H9 (cell line): ENCODE measurements around the gene CDH4. TPM values are rescaled to one million over a fixed set of nuclear protein-coding genes. Genes with fewer than 3 reads are reported as not detected.

Source experiments
- DNase-seq: peaks from one replicate; pipeline ENCODE4 v3.0.0-alpha.2; 2017
- H2AFZ ChIP-seq: one replicate; pipeline ENCODE4 v1.6.1; 2013; ENCODE audit warnings: mild to moderate bottlenecking, low read length, control low read depth, moderate library complexity
- H2AK5ac ChIP-seq: 2 replicates; pipeline ENCODE4 v1.6.1; 2013; ENCODE audit warnings: low read length, control low read depth, mixed read lengths; ENCODE audit not compliant: insufficient read length
- H2BK120ac ChIP-seq: one replicate; pipeline ENCODE4 v1.6.1; 2013; ENCODE audit warnings: low read depth, mild to moderate bottlenecking, low read length, control low read depth, inconsistent platforms; ENCODE audit not compliant: poor library complexity, severe bottlenecking
- H2BK12ac ChIP-seq: 2 replicates; pipeline ENCODE4 v1.6.1; 2013; ENCODE audit warnings: low read length, control low read depth, mixed read lengths, low read depth; ENCODE audit not compliant: insufficient read length
- H2BK15ac ChIP-seq: 2 replicates; pipeline ENCODE4 v1.6.1; 2013; ENCODE audit warnings: low read depth, low read length, control low read depth
- H2BK20ac ChIP-seq: one replicate; pipeline ENCODE4 v1.6.1; 2013; ENCODE audit warnings: low read depth, mild to moderate bottlenecking, low read length, control low read depth, inconsistent platforms; ENCODE audit not compliant: poor library complexity, severe bottlenecking
- H2BK5ac ChIP-seq: 2 replicates; pipeline ENCODE4 v1.6.1; 2013; ENCODE audit warnings: low read length, control low read depth, mixed read lengths; ENCODE audit not compliant: insufficient read length
- H3K14ac ChIP-seq: 2 replicates; pipeline ENCODE4 v1.6.1; 2013; ENCODE audit warnings: low read length, control low read depth; ENCODE audit not compliant: insufficient read depth
- H3K18ac ChIP-seq: 2 replicates; pipeline ENCODE4 v1.6.1; 2013; ENCODE audit warnings: low read depth, mild to moderate bottlenecking, mixed read lengths, low read length, control low read depth; ENCODE audit not compliant: insufficient read length
- H3K23ac ChIP-seq: 2 replicates; pipeline ENCODE4 v1.6.1; 2013; ENCODE audit warnings: low read length, control low read depth, mixed read lengths, low read depth; ENCODE audit not compliant: insufficient read length
- H3K23me2 ChIP-seq: 2 replicates; pipeline ENCODE4 v1.6.1; 2013; ENCODE audit warnings: low read depth, mild to moderate bottlenecking, mixed read lengths, low read length, control low read depth; ENCODE audit not compliant: insufficient read length, poor library complexity, severe bottlenecking
- H3K27ac ChIP-seq: 2 replicates; pipeline ENCODE4 v1.5.1; 2013; ENCODE audit warnings: low read length, control low read depth, mixed read lengths, low read depth; ENCODE audit not compliant: insufficient read length
- H3K27me3 ChIP-seq: 2 replicates; pipeline ENCODE4 v1.6.1; 2013; ENCODE audit warnings: low read length, control low read depth, inconsistent platforms; ENCODE audit not compliant: insufficient read depth
- H3K4ac ChIP-seq: 2 replicates; pipeline ENCODE4 v1.6.1; 2013; ENCODE audit warnings: low read depth, mild to moderate bottlenecking, control low read depth, inconsistent platforms, low read length, moderate library complexity
- H3K4me1 ChIP-seq: 2 replicates; pipeline ENCODE4 v1.6.1; 2013; ENCODE audit warnings: low read length, control low read depth, inconsistent platforms; ENCODE audit not compliant: insufficient read depth
- H3K4me2 ChIP-seq: 2 replicates; pipeline ENCODE4 v1.6.1; 2013; ENCODE audit warnings: low read length, control low read depth, mixed read lengths; ENCODE audit not compliant: insufficient read length, insufficient read depth
- H3K56ac ChIP-seq: 2 replicates; pipeline ENCODE4 v1.6.1; 2013; ENCODE audit warnings: low read depth, mild to moderate bottlenecking, mixed read lengths, low read length, control low read depth; ENCODE audit not compliant: insufficient read length
- H3K79me1 ChIP-seq: 2 replicates; pipeline ENCODE4 v1.6.1; 2013; ENCODE audit warnings: low read depth, mild to moderate bottlenecking, moderate library complexity, low read length, control low read depth, inconsistent platforms; ENCODE audit not compliant: insufficient read depth, poor library complexity, severe bottlenecking
- H3K79me2 ChIP-seq: 2 replicates; pipeline ENCODE4 v1.6.1; 2013; ENCODE audit warnings: low read length, control low read depth, inconsistent platforms; ENCODE audit not compliant: insufficient read depth
- H3K9ac ChIP-seq: 2 replicates; pipeline ENCODE4 v1.6.1; 2013; ENCODE audit warnings: low read length, control low read depth, mixed read lengths; ENCODE audit not compliant: insufficient read length; ENCODE audit errors: extremely low read depth
- H3K9me3 ChIP-seq: one replicate; pipeline ENCODE4 v1.6.1; 2013; ENCODE audit warnings: low read depth, low read length, inconsistent platforms; ENCODE audit not compliant: control insufficient read depth
- H3T11ph ChIP-seq: one replicate; pipeline ENCODE4 v1.6.1; 2013; ENCODE audit warnings: mild to moderate bottlenecking, low read length, control low read depth, inconsistent platforms
- H4K20me1 ChIP-seq: one replicate; pipeline ENCODE4 v1.6.1; 2013; ENCODE audit not compliant: control insufficient read depth, insufficient read length, insufficient read depth
- H4K5ac ChIP-seq: 2 replicates; pipeline ENCODE4 v1.6.1; 2013; ENCODE audit warnings: low read depth, mild to moderate bottlenecking, mixed read lengths, low read length, control low read depth; ENCODE audit not compliant: insufficient read length
- H4K8ac ChIP-seq: replicated peaks from 2 replicates; pipeline ENCODE4 v1.6.1; 2013; ENCODE audit warnings: low read length, control low read depth, mixed read lengths, low read depth; ENCODE audit not compliant: insufficient read length
- H4K91ac ChIP-seq: 2 replicates; pipeline ENCODE4 v1.6.1; 2013; ENCODE audit warnings: low read depth, mild to moderate bottlenecking, moderate library complexity, mixed read lengths, low read length, control low read depth; ENCODE audit not compliant: insufficient read length
- H3K27ac Mint-ChIP-seq, 3 experiments: 2 replicates in 2 of 3; 3 replicates in 1 of 3; pipeline ENCODE4 v1.8.0; 2020 to 2021; ENCODE audit warnings: mixed read lengths in 3 of 3, mild to moderate bottlenecking in 1 of 3, moderate library complexity in 1 of 3
- H3K27me3 Mint-ChIP-seq: 2 replicates; pipeline ENCODE4 v1.8.0; 2021; ENCODE audit warnings: low read depth, mild to moderate bottlenecking, moderate library complexity, mixed read lengths
- H3K36me3 Mint-ChIP-seq, 3 experiments: 2 replicates in 2 of 3; 3 replicates in 1 of 3; pipeline ENCODE4 v1.8.0; 2020 to 2021; ENCODE audit warnings: low read depth in 3 of 3, mixed read lengths in 3 of 3; ENCODE audit not compliant: insufficient read depth in 1 of 3
- H3K4me1 Mint-ChIP-seq, 2 experiments: 2 replicates each; pipeline ENCODE4 v1.8.0; 2020; ENCODE audit warnings: mixed read lengths in 2 of 2
- H3K4me3 Mint-ChIP-seq, 2 experiments: 2 replicates in 1 of 2; 3 replicates in 1 of 2; pipeline ENCODE4 v1.8.0; 2020 to 2021; ENCODE audit warnings: mild to moderate bottlenecking in 2 of 2, mixed read lengths in 2 of 2, moderate library complexity in 1 of 2
- H3K9me3 Mint-ChIP-seq, 2 experiments: 2 replicates in 1 of 2; 3 replicates in 1 of 2; pipeline ENCODE4 v1.8.0; 2020; ENCODE audit warnings: mild to moderate bottlenecking in 2 of 2, mixed read lengths in 2 of 2, moderate library complexity in 1 of 2
- CTCF ChIP-seq: fragments of 200-600 bp; sonication (generic); conservative IDR thresholded peaks from 3 replicates; pipeline ENCODE4 v1.8.0; 2021; ENCODE audit warnings: antibody characterized with exemption, mild to moderate bottlenecking
- WGBS: extraction: QIAGEN DNeasy Blood & Tissue Kit; methylation state at CpG from one replicate; pipeline ENCODE4 v1.1.7; 2013; ENCODE audit warnings: missing lambda C conversion rate, low lambda C conversion rate, mixed read lengths; ENCODE audit not compliant: insufficient read length; ENCODE audit errors: extremely low coverage; 5-methylcytosine and 5-hydroxymethylcytosine counted together
- total RNA-seq: library from RNA; stranded (reverse); gene quantifications from 2 replicates; pipeline ENCODE4 v1.2.1, GENCODE V29; 2021

Gene CDH4
- total RNA-seq, 1 experiment from 2014 or later, result 3.0 TPM

- Histone ChIP-seq H3K23ac (no peak overlapping the region), H3K4me2 (no peak overlapping the region), H2AK5ac (no peak overlapping the region), H2BK12ac (no peak overlapping the region), H4K20me1 (no peaks in the 10 kb centered on the region), H3K27ac (no peak overlapping the region), H3K4ac (no peak overlapping the region), H2BK5ac (no peak overlapping the region), H3K79me2 (no peaks in the 10 kb centered on the region), H2AFZ (no peak overlapping the region), H3K9me3 (no peaks in the 10 kb centered on the region), H3K79me1 (no peaks in the 10 kb centered on the region), H4K91ac (no peak overlapping the region), H3K14ac (no peak overlapping the region), H3K18ac (no peak overlapping the region), H2BK120ac (no peak overlapping the region), H4K8ac (no peak overlapping the region), H2BK15ac (no peak overlapping the region), H3K56ac (no peak overlapping the region), H2BK20ac (no peak overlapping the region), H3K4me1 (no peaks in the 10 kb centered on the region), H4K5ac (no peak overlapping the region), H3K9ac (no peak overlapping the region), H3K27me3 (no peaks in the 10 kb centered on the region), H3K23me2 (no peaks in the 10 kb centered on the region), H3T11ph (no peak overlapping the region)
- Mint-ChIP-seq H3K4me1 (peaks cover 9 to 19% of the 10 kb centered on the region in 2 experiments), H3K9me3 (no peaks in the 10 kb centered on the region), H3K36me3 (no peaks in the 10 kb centered on the region), H3K27me3 (peaks cover 21% of the 10 kb centered on the region), H3K4me3 (no peak overlapping the region), H3K27ac (no peak overlapping the region)
- WGBS, result no CpG with 5 or more reads among the region's 8 CpGs
- no peak for DNase-seq
- no peak for TF ChIP-seq CTCF
These were observed 473.1 kb downstream of the CDH4 start for GRCh38 chr20:61725145-61725544.
